ENCODE results near the gene PNISR. TPM values are rescaled to one million over a fixed set of nuclear protein-coding genes. Genes with fewer than 3 reads are reported as not detected.
A peak's percentile ranks its signal among the peaks of the same experiment; 100 is the strongest.

PNISR gene
- total and polyA plus RNA-seq, 2 experiments from 2014 or later = 80.8 to 88.7 TPM

- TF ChIP-seq EZH2 (IDR thresholded peaks at IDR 0.05; ENCODE audit: borderline replicate concordance) (no peak), CTCF (IDR thresholded peaks at IDR 0.05; ENCODE audit: poor library complexity) (no peak), EZH2phosphoT487 (IDR thresholded peaks at IDR 0.05; ENCODE audit: low read depth, severe bottlenecking, unreplicated experiment) (no peak)
- Histone ChIP-seq H3K27ac (no peak overlapping the region), H3K79me2 (peaks cover 38% of the 10 kb centered on the region), H4K20me1 (ENCODE audit: insufficient read depth, poor library complexity, severe bottlenecking) (peaks cover 15% of the 10 kb centered on the region), H3K27me3 (no peaks in the 10 kb centered on the region), H2AFZ (no peak overlapping the region), H3K4me1 (ENCODE audit: insufficient read depth) (peaks cover 21% of the 10 kb centered on the region), H3K36me3 (replicated peaks; ENCODE audit: insufficient read depth, low read depth) (no peaks in the 10 kb centered on the region), H3K9me2 (replicated peaks; ENCODE audit: insufficient read depth) (no peaks in the 10 kb centered on the region), H3K9me3 (ENCODE audit: low read depth) (no peaks in the 10 kb centered on the region), H3K4me3 (no peak overlapping the region), H3K4me2 (no peak overlapping the region)
- no peak for DNase-seq (ENCODE audit: low spot score)
- 96% methylated on average over 5 of the region's 5 CpGs for WGBS (ENCODE audit: low lambda C conversion rate, missing lambda C conversion rate)
These were observed 2.9 kb upstream of the PNISR start for GRCh38 chr6:99427988-99428387.

GRCh38 chr6:99426451-99426757, 1.3 kb upstream of the PNISR start:
- no peaks in the 10 kb centered on the region for H3K36me3 ChIP-seq (replicated peaks; ENCODE audit: insufficient read depth, low read depth)
- no peaks in the 10 kb centered on the region for H3K27me3 ChIP-seq
- H3K4me3 ChIP-seq = peak overlapping the region; percentile 66
- TF ChIP-seq EZH2 (IDR thresholded peaks at IDR 0.05; ENCODE audit: borderline replicate concordance) = no peak
- TF ChIP-seq CTCF (IDR thresholded peaks at IDR 0.05; ENCODE audit: poor library complexity) = no peak
- no peak for TF ChIP-seq EZH2phosphoT487 (IDR thresholded peaks at IDR 0.05; ENCODE audit: low read depth, severe bottlenecking, unreplicated experiment)
- H3K79me2 ChIP-seq = peaks cover 54% of the 10 kb centered on the region
- WGBS (ENCODE audit: low lambda C conversion rate, missing lambda C conversion rate) = 42% methylated on average over 4 of the region's 4 CpGs
- DNase-seq (ENCODE audit: low spot score) = no peak
- H2AFZ ChIP-seq = peak overlapping the region; percentile 85
- no peaks in the 10 kb centered on the region for H3K9me3 ChIP-seq (ENCODE audit: low read depth)
- H3K4me2 ChIP-seq = peak overlapping the region; percentile 88
- peaks cover 31% of the 10 kb centered on the region for H4K20me1 ChIP-seq (ENCODE audit: insufficient read depth, poor library complexity, severe bottlenecking)
- no peaks in the 10 kb centered on the region for H3K9me2 ChIP-seq (replicated peaks; ENCODE audit: insufficient read depth)
- peaks cover 21% of the 10 kb centered on the region for H3K4me1 ChIP-seq (ENCODE audit: insufficient read depth)
- H3K27ac ChIP-seq = peak overlapping the region; percentile 99

- no peaks in the 10 kb centered on the region for H3K9me2 ChIP-seq (replicated peaks; ENCODE audit: insufficient read depth)
- peak; percentile 91 for DNase-seq (ENCODE audit: low spot score)
- H3K27ac ChIP-seq = peak overlapping the region; percentile 99
- H3K36me3 ChIP-seq (replicated peaks; ENCODE audit: insufficient read depth, low read depth) = no peaks in the 10 kb centered on the region
- H3K9me3 ChIP-seq (ENCODE audit: low read depth) = no peaks in the 10 kb centered on the region
- peak overlapping the region; percentile 66 for H3K4me3 ChIP-seq
- peak overlapping the region; percentile 88 for H3K4me2 ChIP-seq
- H2AFZ ChIP-seq = peak overlapping the region; percentile 85
- 3% methylated on average over 29 of the region's 29 CpGs for WGBS (ENCODE audit: low lambda C conversion rate, missing lambda C conversion rate)
- H3K27me3 ChIP-seq = no peaks in the 10 kb centered on the region
- peaks cover 59% of the 10 kb centered on the region for H3K79me2 ChIP-seq
- H4K20me1 ChIP-seq (ENCODE audit: insufficient read depth, poor library complexity, severe bottlenecking) = peaks cover 37% of the 10 kb centered on the region
- TF ChIP-seq EZH2 (IDR thresholded peaks at IDR 0.05; ENCODE audit: borderline replicate concordance) (no peak), EZH2phosphoT487 (IDR thresholded peaks at IDR 0.05; ENCODE audit: low read depth, severe bottlenecking, unreplicated experiment) (no peak), CTCF (IDR thresholded peaks at IDR 0.05; ENCODE audit: poor library complexity) (peak; percentile 59)
- H3K4me1 ChIP-seq (ENCODE audit: insufficient read depth) = peaks cover 21% of the 10 kb centered on the region
These were observed 741 bp upstream of the PNISR start for GRCh38 chr6:99425647-99426450.

All from hepatocyte (in vitro differentiated cells).